Liver (tissue), 9 donors: ENCODE data around the gene ZXDA. TPM values are rescaled to one million over a fixed set of nuclear protein-coding genes. Genes with fewer than 3 reads are reported as not detected.

ENCODE experiments used
- DNase-seq: peaks from one replicate; pipeline ENCODE4 v3.0.0-alpha.2; 2017; ENCODE audit warnings: low spot score
- H3K27ac ChIP-seq, 2 donors: one replicate each; pipeline ENCODE4 v1.7.0; 2013; ENCODE audit warnings: inconsistent platforms in 2 of 2, low read length in 2 of 2, control low read depth in 1 of 2, low read depth in 1 of 2, mild to moderate bottlenecking in 1 of 2
- H3K27me3 ChIP-seq, 4 donors: one replicate each; pipeline versions ENCODE4 v1.6.1 to v1.7.0; 2013; ENCODE audit warnings: low read length in 3 of 4, inconsistent platforms in 1 of 4, mild to moderate bottlenecking in 1 of 4, moderate library complexity in 1 of 4; ENCODE audit not compliant: control insufficient read depth in 4 of 4, insufficient read depth in 4 of 4
- H3K36me3 ChIP-seq, 4 donors: one replicate each; pipeline versions ENCODE4 v1.6.1 to v1.7.0; 2013; ENCODE audit warnings: low read length in 3 of 4, mild to moderate bottlenecking in 3 of 4, low read depth in 1 of 4, moderate library complexity in 1 of 4; ENCODE audit not compliant: control insufficient read depth in 4 of 4, insufficient read depth in 3 of 4
- H3K4me1 ChIP-seq, 4 donors: one replicate each; pipeline versions ENCODE4 v1.6.1 to v1.7.0; 2013; ENCODE audit warnings: low read length in 3 of 4, mild to moderate bottlenecking in 3 of 4, moderate library complexity in 1 of 4; ENCODE audit not compliant: control insufficient read depth in 4 of 4, insufficient read depth in 4 of 4
- H3K4me3 ChIP-seq, 3 donors: one replicate each; pipeline versions ENCODE4 v1.6.1 to v1.7.0; 2013; ENCODE audit warnings: low read length in 3 of 3, control low read depth in 1 of 3, low read depth in 1 of 3, mild to moderate bottlenecking in 1 of 3
- H3K9ac ChIP-seq, 2 donors: one replicate each; pipeline ENCODE4 v1.7.0; 2013; ENCODE audit warnings: low read length in 2 of 2, mild to moderate bottlenecking in 2 of 2, moderate library complexity in 2 of 2, control low read depth in 1 of 2, low read depth in 1 of 2
- H3K9me3 ChIP-seq, 4 donors: one replicate each; pipeline versions ENCODE4 v1.6.1 to v1.7.0; 2013; ENCODE audit warnings: low read length in 3 of 4; ENCODE audit not compliant: control insufficient read depth in 4 of 4
- EGR1 ChIP-seq, 2 donors: IDR thresholded peaks; 2 replicates each; pipeline ENCODE4 v1.6.1; 2016 to 2018; ENCODE audit warnings: antibody characterized with exemption in 2 of 2, low read depth in 2 of 2
- FOXA1 ChIP-seq: IDR thresholded peaks from 2 replicates; pipeline ENCODE4 v1.6.1; 2016; ENCODE audit warnings: antibody characterized with exemption
- FOXA2 ChIP-seq: IDR thresholded peaks from 2 replicates; pipeline ENCODE4 v1.6.1; 2016; ENCODE audit warnings: antibody characterized with exemption
- GABPA ChIP-seq, 2 donors: IDR thresholded peaks in 1 of 2; conservative IDR thresholded peaks in 1 of 2; 2 replicates each; pipeline ENCODE4 v1.6.1; 2016; ENCODE audit warnings: antibody characterized with exemption in 2 of 2, mild to moderate bottlenecking in 1 of 2, moderate library complexity in 1 of 2
- HNF4A ChIP-seq, 2 donors: conservative IDR thresholded peaks; 2 replicates each; pipeline ENCODE4 v1.6.1; 2016; ENCODE audit warnings: antibody characterized with exemption in 2 of 2, mild to moderate bottlenecking in 2 of 2
- HNF4G ChIP-seq: IDR thresholded peaks from 2 replicates; pipeline ENCODE4 v1.6.1; 2016; ENCODE audit warnings: antibody characterized with exemption
- NR2F2 ChIP-seq: IDR thresholded peaks from 2 replicates; pipeline ENCODE4 v1.6.1; 2016; ENCODE audit warnings: antibody characterized with exemption
- RAD21 ChIP-seq, 2 donors: IDR thresholded peaks; 2 replicates each; pipeline ENCODE4 v1.6.1; 2016; ENCODE audit warnings: antibody characterized with exemption in 2 of 2, mild to moderate bottlenecking in 2 of 2
- RXRA ChIP-seq, 2 donors: IDR thresholded peaks; 2 replicates each; pipeline ENCODE4 v1.6.1; 2017 to 2018; ENCODE audit warnings: antibody characterized with exemption in 2 of 2, mild to moderate bottlenecking in 1 of 2
- SP1 ChIP-seq: IDR thresholded peaks from 2 replicates; pipeline ENCODE4 v1.6.1; 2018; ENCODE audit warnings: antibody characterized with exemption, mild to moderate bottlenecking
- TAF1 ChIP-seq: conservative IDR thresholded peaks from 2 replicates; pipeline ENCODE4 v1.6.1; 2016; ENCODE audit warnings: antibody characterized with exemption, mild to moderate bottlenecking
- YY1 ChIP-seq: IDR thresholded peaks from 2 replicates; pipeline ENCODE4 v1.6.1; 2016; ENCODE audit warnings: antibody characterized with exemption, mild to moderate bottlenecking
- WGBS: extraction: QIAGEN DNeasy Blood & Tissue Kit; methylation state at CpG from one replicate; pipeline ENCODE4 v1.1.7; 2013; 5-methylcytosine and 5-hydroxymethylcytosine counted together
- polyA plus RNA-seq, 2 donors: library from polyadenylated mRNA; stranded (reverse) in 1 of 2; unstranded in 1 of 2; fragments of 200-250 nt in 1 of 2; fragments of >200 nt in 1 of 2; fragmentation: Nextera tagmentation in 1 of 2; extraction: Ambion mirVana in 1 of 2; gene quantifications; one replicate each; pipeline versions ENCODE4 v1.2.1 to v1.2.3, GENCODE V29; 2013 to 2015
- total RNA-seq, 2 donors: library from RNA; depleted of rRNA; stranded (reverse); fragments of >200 nt; gene quantifications; one replicate each; pipeline ENCODE4 v1.2.3, GENCODE V29; 2014
- TF ChIP-seq, protein P1 (sequence below): IDR thresholded peaks from 2 replicates; pipeline ENCODE4 v1.6.1; 2016; ENCODE audit warnings: antibody characterized with exemption, mild to moderate bottlenecking
- TF ChIP-seq, protein P2 (sequence below): IDR thresholded peaks from 2 replicates; pipeline ENCODE4 v1.6.1; 2016; ENCODE audit warnings: antibody characterized with exemption
- TF ChIP-seq, protein P3 (sequence below): fragments of 150-350 bp; IDR thresholded peaks from 2 replicates; pipeline ENCODE4 v1.5.1; 2017; ENCODE audit warnings: improper control_type of control experiment, low read depth, low read length; ENCODE audit not compliant: missing input control
- TF ChIP-seq, protein P4 (sequence below): IDR thresholded peaks from 2 replicates; pipeline ENCODE4 v1.6.1; 2016; ENCODE audit warnings: antibody characterized with exemption
- donor health status: healthy.
- donor health status: healthy.
- donor health status: healthy.
- donor health status: healthy.
- donor health status: healthy.

The ZXDA gene
- total and polyA plus RNA-seq, 4 donors, result 0.31 to 3.3 (median 1.4) TPM

GRCh38 chrX:57925806-57926205, 15.5 kb upstream of the ZXDA start:
- H3K9ac ChIP-seq, result no peak overlapping the region
- H3K27ac ChIP-seq, result no peak overlapping the region
- H3K36me3 ChIP-seq, result no peaks in the 10 kb centered on the region
- no peak overlapping the region for H3K4me3 ChIP-seq
- DNase-seq, result no peak
- peaks cover 0 to 6% (median 0%) of the 10 kb centered on the region in 4 donors for H3K27me3 ChIP-seq
- 70% methylated on average over 2 of the region's 2 CpGs for WGBS
- TF ChIP-seq RXRA (IDR thresholded peaks at IDR 0.05), result no peak
- no peak for TF ChIP-seq GABPA (IDR thresholded peaks at IDR 0.05 in 1 of 2, conservative IDR thresholded peaks at IDR 0.05 in 1 of 2)
- no peak for TF ChIP-seq SP1
- no peak for TF ChIP-seq TAF1
- TF ChIP-seq HNF4A (conservative IDR thresholded peaks at IDR 0.05), result no peak
- TF ChIP-seq, protein P1, sequence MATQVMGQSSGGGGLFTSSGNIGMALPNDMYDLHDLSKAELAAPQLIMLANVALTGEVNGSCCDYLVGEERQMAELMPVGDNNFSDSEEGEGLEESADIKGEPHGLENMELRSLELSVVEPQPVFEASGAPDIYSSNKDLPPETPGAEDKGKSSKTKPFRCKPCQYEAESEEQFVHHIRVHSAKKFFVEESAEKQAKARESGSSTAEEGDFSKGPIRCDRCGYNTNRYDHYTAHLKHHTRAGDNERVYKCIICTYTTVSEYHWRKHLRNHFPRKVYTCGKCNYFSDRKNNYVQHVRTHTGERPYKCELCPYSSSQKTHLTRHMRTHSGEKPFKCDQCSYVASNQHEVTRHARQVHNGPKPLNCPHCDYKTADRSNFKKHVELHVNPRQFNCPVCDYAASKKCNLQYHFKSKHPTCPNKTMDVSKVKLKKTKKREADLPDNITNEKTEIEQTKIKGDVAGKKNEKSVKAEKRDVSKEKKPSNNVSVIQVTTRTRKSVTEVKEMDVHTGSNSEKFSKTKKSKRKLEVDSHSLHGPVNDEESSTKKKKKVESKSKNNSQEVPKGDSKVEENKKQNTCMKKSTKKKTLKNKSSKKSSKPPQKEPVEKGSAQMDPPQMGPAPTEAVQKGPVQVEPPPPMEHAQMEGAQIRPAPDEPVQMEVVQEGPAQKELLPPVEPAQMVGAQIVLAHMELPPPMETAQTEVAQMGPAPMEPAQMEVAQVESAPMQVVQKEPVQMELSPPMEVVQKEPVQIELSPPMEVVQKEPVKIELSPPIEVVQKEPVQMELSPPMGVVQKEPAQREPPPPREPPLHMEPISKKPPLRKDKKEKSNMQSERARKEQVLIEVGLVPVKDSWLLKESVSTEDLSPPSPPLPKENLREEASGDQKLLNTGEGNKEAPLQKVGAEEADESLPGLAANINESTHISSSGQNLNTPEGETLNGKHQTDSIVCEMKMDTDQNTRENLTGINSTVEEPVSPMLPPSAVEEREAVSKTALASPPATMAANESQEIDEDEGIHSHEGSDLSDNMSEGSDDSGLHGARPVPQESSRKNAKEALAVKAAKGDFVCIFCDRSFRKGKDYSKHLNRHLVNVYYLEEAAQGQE, result no peak
- TF ChIP-seq, protein P2, sequence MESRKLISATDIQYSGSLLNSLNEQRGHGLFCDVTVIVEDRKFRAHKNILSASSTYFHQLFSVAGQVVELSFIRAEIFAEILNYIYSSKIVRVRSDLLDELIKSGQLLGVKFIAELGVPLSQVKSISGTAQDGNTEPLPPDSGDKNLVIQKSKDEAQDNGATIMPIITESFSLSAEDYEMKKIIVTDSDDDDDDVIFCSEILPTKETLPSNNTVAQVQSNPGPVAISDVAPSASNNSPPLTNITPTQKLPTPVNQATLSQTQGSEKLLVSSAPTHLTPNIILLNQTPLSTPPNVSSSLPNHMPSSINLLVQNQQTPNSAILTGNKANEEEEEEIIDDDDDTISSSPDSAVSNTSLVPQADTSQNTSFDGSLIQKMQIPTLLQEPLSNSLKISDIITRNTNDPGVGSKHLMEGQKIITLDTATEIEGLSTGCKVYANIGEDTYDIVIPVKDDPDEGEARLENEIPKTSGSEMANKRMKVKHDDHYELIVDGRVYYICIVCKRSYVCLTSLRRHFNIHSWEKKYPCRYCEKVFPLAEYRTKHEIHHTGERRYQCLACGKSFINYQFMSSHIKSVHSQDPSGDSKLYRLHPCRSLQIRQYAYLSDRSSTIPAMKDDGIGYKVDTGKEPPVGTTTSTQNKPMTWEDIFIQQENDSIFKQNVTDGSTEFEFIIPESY, result no peak
- TF ChIP-seq EGR1 (IDR thresholded peaks at IDR 0.05; ENCODE audit: low read depth in 2 of 2), result no peak
- TF ChIP-seq FOXA1, result no peak
- TF ChIP-seq, protein P3, sequence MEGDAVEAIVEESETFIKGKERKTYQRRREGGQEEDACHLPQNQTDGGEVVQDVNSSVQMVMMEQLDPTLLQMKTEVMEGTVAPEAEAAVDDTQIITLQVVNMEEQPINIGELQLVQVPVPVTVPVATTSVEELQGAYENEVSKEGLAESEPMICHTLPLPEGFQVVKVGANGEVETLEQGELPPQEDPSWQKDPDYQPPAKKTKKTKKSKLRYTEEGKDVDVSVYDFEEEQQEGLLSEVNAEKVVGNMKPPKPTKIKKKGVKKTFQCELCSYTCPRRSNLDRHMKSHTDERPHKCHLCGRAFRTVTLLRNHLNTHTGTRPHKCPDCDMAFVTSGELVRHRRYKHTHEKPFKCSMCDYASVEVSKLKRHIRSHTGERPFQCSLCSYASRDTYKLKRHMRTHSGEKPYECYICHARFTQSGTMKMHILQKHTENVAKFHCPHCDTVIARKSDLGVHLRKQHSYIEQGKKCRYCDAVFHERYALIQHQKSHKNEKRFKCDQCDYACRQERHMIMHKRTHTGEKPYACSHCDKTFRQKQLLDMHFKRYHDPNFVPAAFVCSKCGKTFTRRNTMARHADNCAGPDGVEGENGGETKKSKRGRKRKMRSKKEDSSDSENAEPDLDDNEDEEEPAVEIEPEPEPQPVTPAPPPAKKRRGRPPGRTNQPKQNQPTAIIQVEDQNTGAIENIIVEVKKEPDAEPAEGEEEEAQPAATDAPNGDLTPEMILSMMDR, result no peak
- TF ChIP-seq YY1, result no peak
- TF ChIP-seq RAD21 (IDR thresholded peaks at IDR 0.05), result no peak
- no peak for TF ChIP-seq HNF4G
- TF ChIP-seq FOXA2, result no peak
- no peak for TF ChIP-seq NR2F2
- TF ChIP-seq, protein P4, sequence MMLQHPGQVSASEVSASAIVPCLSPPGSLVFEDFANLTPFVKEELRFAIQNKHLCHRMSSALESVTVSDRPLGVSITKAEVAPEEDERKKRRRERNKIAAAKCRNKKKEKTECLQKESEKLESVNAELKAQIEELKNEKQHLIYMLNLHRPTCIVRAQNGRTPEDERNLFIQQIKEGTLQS, result no peak
- no peaks in the 10 kb centered on the region for H3K4me1 ChIP-seq
- H3K9me3 ChIP-seq, result no peaks in the 10 kb centered on the region
